ENCODE measurements around the gene CDIP1.

- TF ChIP-seq CTCF (IDR thresholded peaks at IDR 0.05; ENCODE audit: low read length) = no peak
- TF ChIP-seq EZH2 (optimal IDR thresholded peaks at IDR 0.05; ENCODE audit: low read depth, low read length) = no peak
- no peak for TF ChIP-seq EZH2phosphoT487 (IDR thresholded peaks at IDR 0.05; ENCODE audit: low read length)
These were observed 74.9 kb downstream of the CDIP1 start for GRCh38 chr16:4463522-4464163.

Measured in MM.1S (cell line).